ENCODE data around the gene THAP11. TPM values are rescaled to one million over a fixed set of nuclear protein-coding genes. Genes with fewer than 3 reads are reported as not detected.

The THAP11 gene
- total RNA-seq, 3 donors from 2014 or later: 42.1 to 51.4 (median 43.1) TPM

Other genes with a start within 250 kb of the THAP11 start
- gene CARMIL2, start 197.2 kb upstream of the THAP11 start, total RNA-seq: 100 to 1,000 TPM; 204 to 221 (median 207) TPM
- gene ACD, start 182.1 kb upstream of the THAP11 start, total RNA-seq: 10 to 100 TPM; 87.5 to 89.7 (median 89.4) TPM
- gene PARD6A, start 181.4 kb upstream of the THAP11 start, total RNA-seq: 10 to 100 TPM; 12.0 to 12.5 (median 12.5) TPM
- 10 to 100 TPM; 13.9 to 16.7 (median 14.1) TPM for gene ENKD1, start 175.6 kb upstream of the THAP11 start, total RNA-seq
- gene C16orf86, start 175.5 kb upstream of the THAP11 start, total RNA-seq: under 1 TPM; 0.35 to 0.63 (median 0.46) TPM
- gene GFOD2, start 123.0 kb upstream of the THAP11 start, total RNA-seq: 10 to 100 TPM; 17.3 to 22.0 (median 20.2) TPM
- gene RANBP10, start 35.8 kb upstream of the THAP11 start, total RNA-seq: 10 to 100 TPM; 17.2 to 17.9 (median 17.8) TPM
- gene TSNAXIP1, start 35.4 kb upstream of the THAP11 start, total RNA-seq: 1 to 10 TPM in 2 of 3 donors, under 1 TPM in 1; 0.79 to 1.4 (median 1.3) TPM
- 100 to 1,000 TPM; 170 to 182 (median 182) TPM for gene NUTF2, start 4.6 kb downstream of the THAP11 start, total RNA-seq
- gene CENPT, start 5.4 kb downstream of the THAP11 start, total RNA-seq: 10 to 100 TPM; 40.4 to 52.0 (median 46.3) TPM
- 100 to 1,000 TPM; 114 to 124 (median 120) TPM for gene EDC4, start 30.7 kb downstream of the THAP11 start, total RNA-seq
- not detected for gene NRN1L, start 42.6 kb downstream of the THAP11 start, total RNA-seq
- gene PSKH1, start 50.9 kb downstream of the THAP11 start, total RNA-seq: 10 to 100 TPM; 10.4 to 14.6 (median 10.9) TPM
- 10 to 100 TPM in 1 of 3 donors, 1 to 10 TPM in 2; 7.8 to 10.4 (median 8.8) TPM for gene CTRL, start 89.5 kb downstream of the THAP11 start, total RNA-seq
- 100 to 1,000 TPM; 223 to 262 (median 249) TPM for gene PSMB10, start 94.5 kb downstream of the THAP11 start, total RNA-seq
- 1 to 10 TPM; 8.0 to 9.1 (median 8.1) TPM for gene LCAT, start 101.8 kb downstream of the THAP11 start, total RNA-seq
- 10 to 100 TPM; 18.5 to 20.5 (median 19.6) TPM for gene SLC12A4, start 126.3 kb downstream of the THAP11 start, total RNA-seq
- gene DPEP3, start 138.2 kb downstream of the THAP11 start, total RNA-seq: under 1 TPM in 2 of 3 donors, not detected in 1; 0.11 to 0.33 TPM
- gene DPEP2, start 157.2 kb downstream of the THAP11 start, total RNA-seq: under 1 TPM; 0.47 to 0.81 (median 0.71) TPM
- not detected for gene DPEP2NB, start 173.6 kb downstream of the THAP11 start, total RNA-seq
- 10 to 100 TPM; 34.9 to 40.3 (median 39.1) TPM for gene DDX28, start 180.9 kb downstream of the THAP11 start, total RNA-seq
- 10 to 100 TPM; 35.9 to 37.4 (median 37.1) TPM for gene DUS2, start 181.0 kb downstream of the THAP11 start, total RNA-seq
- 10 to 100 TPM; 64.8 to 72.3 (median 65.3) TPM for gene NFATC3, start 243.1 kb downstream of the THAP11 start, total RNA-seq

Data from activated T-cell treated with anti-CD3 and anti-CD28 coated beads, Interleukin-2, amount 50 U/mL, for 4 hours (primary cell).